GOT3 (cell line): Measurements from ENCODE around the gene RNF166.
"Not testable (repeated sequence)": the region's sequence is repeated elsewhere in the genome, so short reads cannot be mapped to it uniquely, and the experiment has no call there.

Source experiments
- DNase-seq: peaks from one replicate; lab custom pipeline; 2025; ENCODE audit warnings: mixed read lengths; lab: John Stamatoyannopoulos, UW

The RNF166 gene

DNA sequence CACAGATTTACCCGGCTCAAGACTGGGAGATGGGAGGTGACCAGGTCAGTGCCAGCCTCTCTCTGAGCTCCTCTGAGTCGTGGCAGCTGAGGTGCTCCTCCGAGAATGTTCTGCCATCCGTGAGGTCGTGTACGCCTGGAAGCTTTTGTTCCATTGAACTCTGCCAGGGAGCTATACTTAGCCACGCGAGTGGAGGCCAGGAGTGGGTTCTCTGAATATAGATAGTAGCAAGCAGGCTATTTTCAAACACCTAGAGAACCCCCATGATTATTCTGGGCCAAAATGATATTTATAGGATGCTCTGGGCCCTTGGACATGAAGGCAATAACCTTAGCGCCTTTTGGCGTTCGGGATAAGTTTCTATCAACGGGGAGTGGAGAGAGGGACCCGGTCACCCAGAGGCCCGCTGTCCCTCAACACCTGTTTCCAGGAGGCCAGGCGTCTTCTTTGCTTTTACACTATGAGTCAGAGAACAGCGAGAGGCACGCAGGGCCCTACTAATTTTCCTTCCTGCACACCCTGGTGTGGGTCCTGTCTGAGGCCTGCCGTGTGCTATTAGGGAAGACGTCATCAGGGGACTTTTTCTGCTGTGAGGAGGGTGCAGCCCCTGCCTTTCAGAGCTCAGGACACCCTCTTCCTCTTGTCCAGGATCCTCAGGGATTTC, 32.4 kb downstream of the RNF166 start:
- DNase-seq = no peak

DNA sequence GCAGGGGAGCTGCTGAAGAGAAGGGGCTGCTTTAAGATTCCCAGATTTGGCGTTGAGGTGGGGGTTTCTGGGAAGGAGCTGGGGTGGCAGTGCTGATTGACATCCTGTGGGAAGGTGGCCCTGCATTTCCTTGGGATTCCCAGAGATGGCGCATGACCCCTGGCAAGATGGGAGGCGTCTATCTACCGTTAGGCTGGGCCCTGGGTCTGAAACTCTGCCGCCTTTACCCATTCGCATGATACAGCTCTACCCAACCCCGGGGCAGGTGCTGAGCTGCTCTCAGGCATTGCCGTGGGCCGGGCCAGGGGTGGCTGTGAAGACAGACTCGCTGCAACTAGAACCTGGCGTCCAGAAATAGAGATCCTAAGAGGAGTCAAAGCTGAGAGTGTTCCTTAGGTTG, 33.4 kb downstream of the RNF166 start:
- DNase-seq = no peak

DNA sequence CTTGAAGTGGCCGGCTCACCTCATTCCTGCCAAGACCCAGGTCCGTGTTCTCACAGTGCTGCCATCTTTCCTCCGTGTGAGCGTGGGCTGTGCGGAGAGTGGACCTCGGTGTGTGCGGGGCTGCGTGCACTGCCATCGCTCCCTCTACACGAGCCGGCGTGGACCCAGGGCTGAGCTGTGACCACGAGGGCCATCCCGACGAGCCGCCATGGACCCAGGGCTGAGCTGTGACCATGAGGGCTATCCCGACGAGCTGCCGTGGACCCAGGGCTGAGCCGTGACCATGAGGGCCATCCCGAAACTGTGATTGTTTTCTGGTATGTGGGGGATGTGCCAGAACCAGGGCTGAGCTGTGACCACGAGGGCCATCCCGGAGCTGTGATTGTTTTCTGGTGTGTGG, 34.4 kb downstream of the RNF166 start:
- no peak for DNase-seq

- peak; percentile 25 for DNase-seq
Observed at GRCh38 chr16:88669980-88670379, 36.2 kb downstream of the RNF166 start.

DNA sequence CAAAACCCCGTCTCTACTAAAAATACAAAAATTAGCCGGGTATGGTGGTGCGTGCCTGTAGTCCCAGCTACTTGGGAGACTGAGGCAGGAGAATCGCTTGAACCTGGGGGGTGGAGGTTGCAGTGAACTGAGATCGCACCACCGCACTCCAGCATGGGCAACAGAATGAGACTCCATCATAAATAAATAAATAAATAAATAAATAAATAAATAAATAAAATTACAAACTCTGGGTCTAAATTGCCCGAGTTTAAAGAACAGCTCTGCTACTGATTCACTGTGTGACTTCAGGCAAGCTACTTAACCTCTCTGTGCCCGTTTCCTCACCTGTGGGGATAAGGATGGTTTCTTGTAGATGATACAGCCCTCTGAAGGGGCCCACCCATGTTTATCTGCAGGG, 36.7 kb downstream of the RNF166 start:
- DNase-seq = not testable (repeated sequence)

GRCh38 chr16:88667461-88667860, 38.7 kb downstream of the RNF166 start:
- no peak for DNase-seq

- DNase-seq = no peak
Observed at GRCh38 chr16:88665570-88665969, 40.6 kb downstream of the RNF166 start.

DNA sequence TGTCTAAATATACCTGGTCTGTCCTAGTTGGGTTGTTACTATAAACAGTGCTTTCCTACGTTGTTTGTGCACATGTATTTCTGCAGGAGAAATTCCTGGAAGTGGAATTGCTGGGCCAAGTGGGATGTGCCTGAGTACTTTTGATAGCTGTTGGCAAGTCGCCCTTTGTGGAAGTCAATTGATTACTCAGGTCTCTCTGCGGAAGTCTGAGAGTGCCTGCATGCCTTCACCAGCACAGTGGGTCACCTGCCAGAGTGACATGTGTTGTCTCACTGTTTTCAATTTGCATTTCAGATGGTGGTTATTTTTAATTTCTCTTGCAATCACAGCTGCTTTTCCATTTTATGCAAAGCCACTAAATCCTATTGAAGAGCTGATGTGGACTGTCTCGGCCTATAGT, 41.1 kb downstream of the RNF166 start:
- no peak for DNase-seq

- peak; percentile 92 for DNase-seq
Observed at GRCh38 chr16:88662843-88663606, 43.2 kb downstream of the RNF166 start, which contains the start of gene MVD. Gene MVD, minus strand, starts transcription at chr16:88663091. Its CDS starts 11 bp downstream, at chr16:88663080.

- DNase-seq = no peak
Observed at GRCh38 chr16:88662222-88662842, 43.9 kb downstream of the RNF166 start.

- no peak for DNase-seq
Observed at GRCh38 chr16:88661468-88661867, 44.7 kb downstream of the RNF166 start.

- DNase-seq = no peak
Observed at GRCh38 chr16:88659160-88659559, 47.0 kb downstream of the RNF166 start.

DNA sequence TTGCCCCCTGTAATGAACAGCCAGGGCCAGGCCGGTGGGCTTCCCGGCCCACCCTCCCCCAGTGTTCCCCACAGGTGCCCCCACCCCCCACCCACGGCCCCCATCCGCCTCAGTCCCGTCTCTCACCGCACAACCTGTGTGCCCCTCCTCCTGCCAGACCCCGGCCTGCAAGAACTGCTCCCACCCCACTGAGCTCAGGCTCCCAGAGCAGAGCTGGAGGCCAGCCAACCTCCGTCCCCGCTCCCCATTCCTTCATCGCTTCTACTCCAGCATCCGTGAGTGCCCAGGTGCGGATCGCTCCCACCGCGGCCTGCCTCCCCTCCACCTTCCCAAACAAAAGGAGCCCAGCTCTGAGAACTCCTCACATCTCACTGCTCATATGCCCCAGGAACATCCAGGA, 47.5 kb downstream of the RNF166 start:
- no peak for DNase-seq

DNA sequence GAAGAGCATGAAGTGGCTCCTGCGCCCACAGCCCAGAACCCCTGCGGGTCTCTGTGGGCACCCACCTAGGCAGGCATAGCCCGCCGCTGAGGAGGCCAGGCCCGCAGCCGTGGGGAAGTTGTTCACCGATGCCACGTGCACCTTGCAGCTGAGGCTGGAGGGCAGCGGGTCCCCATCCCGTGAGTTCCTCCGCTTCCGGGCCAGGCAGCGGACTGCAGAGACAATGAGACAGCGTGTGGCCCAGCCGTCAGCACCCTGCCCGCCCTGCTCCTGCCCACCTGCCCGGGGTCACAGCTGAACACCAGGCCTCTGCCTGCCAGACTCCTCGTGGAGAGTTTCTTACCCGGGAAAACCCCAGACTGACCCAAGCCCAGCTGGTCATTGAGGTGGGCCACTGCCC, 48.8 kb downstream of the RNF166 start:
- DNase-seq = no peak

- no peak for DNase-seq
Observed at GRCh38 chr16:88656291-88656980, 49.8 kb downstream of the RNF166 start.

GRCh38 chr16:88655733-88656281, 50.4 kb downstream of the RNF166 start:
- no peak for DNase-seq

- DNase-seq = no peak
Observed at GRCh38 chr16:88655053-88655732, 51.0 kb downstream of the RNF166 start.

DNA sequence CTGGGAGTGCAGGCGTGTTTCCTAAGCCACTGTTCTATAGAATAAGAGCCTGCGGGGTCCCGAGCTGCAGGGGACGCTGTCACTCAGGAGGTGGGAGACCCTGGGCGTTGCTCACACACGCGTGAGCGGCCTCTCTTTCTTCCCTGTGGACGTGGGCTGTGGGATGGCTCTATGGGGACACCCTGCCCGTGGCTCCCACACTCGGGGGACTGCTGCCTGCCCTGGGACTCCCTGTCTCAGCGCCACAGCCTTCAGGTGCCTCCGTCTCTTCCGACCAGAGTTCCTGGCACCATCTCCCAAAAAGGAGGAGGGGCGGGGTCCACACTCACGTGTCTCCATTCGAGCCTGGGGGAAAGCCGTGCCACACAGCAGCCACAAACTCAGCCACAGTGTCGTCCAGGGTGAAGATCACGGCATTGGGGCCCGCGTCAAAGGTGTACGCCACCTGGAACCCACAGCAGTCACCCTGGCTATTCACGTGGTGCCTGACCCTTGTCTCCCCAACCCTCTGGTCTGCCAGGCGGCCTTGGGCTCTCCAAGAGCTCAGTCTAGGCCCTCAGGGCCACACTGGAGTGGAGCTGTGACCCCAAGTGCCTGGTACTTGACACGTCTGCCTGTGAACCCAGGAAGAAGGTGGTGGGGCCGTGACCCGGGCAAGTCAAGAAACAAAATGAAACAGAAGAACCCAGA, 51.7 kb downstream of the RNF166 start:
- no peak for DNase-seq

GRCh38 chr16:88653596-88654362, 52.4 kb downstream of the RNF166 start:
- DNase-seq = no peak

DNA sequence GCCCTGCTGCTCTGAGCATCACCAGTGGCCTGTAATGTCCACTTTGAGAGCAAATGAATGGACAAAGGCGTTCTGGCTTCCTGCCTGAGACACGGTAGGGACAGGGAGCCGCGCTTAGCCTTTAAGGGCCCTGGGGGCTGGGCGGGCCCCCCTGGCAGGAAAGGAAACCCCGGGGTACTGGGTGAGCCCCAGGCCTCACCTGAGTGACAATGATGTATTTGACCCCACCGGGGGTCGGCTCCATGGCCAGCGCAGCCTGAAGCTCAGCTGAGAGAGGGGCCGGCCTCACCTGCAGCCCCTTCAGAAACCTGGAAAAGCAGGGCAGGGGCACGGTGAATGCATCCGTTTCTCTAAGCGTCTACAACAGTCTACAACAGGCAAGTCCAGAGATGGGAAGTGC, 53.1 kb downstream of the RNF166 start:
- no peak for DNase-seq
